Measurements from ENCODE around the gene FCAR. TPM values are rescaled to one million over a fixed set of nuclear protein-coding genes. Genes with fewer than 3 reads are reported as not detected.

The FCAR gene
- total RNA-seq, 1 experiment from 2014 or later = not detected

- intact Hi-C loops (cut with micrococcal nuclease) = no loop called here
- CTCF ChIA-PET = no interaction called here
- H3K27ac ChIP-seq (ENCODE audit: low read depth, low read length) = no peak overlapping the region
- peaks cover 14% of the 10 kb centered on the region; the same call in 1 of the 2 replicates for H3K27me3 ChIP-seq (ENCODE audit: insufficient read depth, low read length)
- no peaks in the 10 kb centered on the region for H4K20me1 ChIP-seq (ENCODE audit: insufficient read depth)
- H3K36me3 ChIP-seq (ENCODE audit: control insufficient read depth in 1 of 2, insufficient read depth in 2 of 2, low read length in 2 of 2) = no peaks in the 10 kb centered on the region
- POLR2A ChIA-PET = no interaction called here
- no peak overlapping the region for H3K4me3 ChIP-seq (replicated peaks in 1 of 2; ENCODE audit: low read depth in 1 of 2, low read length in 2 of 2)
- DNase-seq (ENCODE audit: low read depth, low spot score) (no peak), ATAC-seq (no peak)
- no peaks in the 10 kb centered on the region for H3K4me1 ChIP-seq (ENCODE audit: control insufficient read depth in 1 of 2, insufficient read depth in 2 of 2, low read length in 2 of 2)
- no peak overlapping the region for H3K4me2 ChIP-seq (ENCODE audit: low read length)
- H3K9ac ChIP-seq (ENCODE audit: low read length) = no peak overlapping the region
- H3K9me2 ChIP-seq (ENCODE audit: insufficient read depth) = no peaks in the 10 kb centered on the region
- RAD21 ChIA-PET (ENCODE audit: low non-redundant PET in 1 of 2, low total read pairs in 2 of 2, uncharacterized antibody in 2 of 2, unreplicated experiment in 2 of 2) = no interaction called here
- no peaks in the 10 kb centered on the region for H3K79me2 ChIP-seq (ENCODE audit: insufficient read depth, low read length)
- no peaks in the 10 kb centered on the region for H3K9me3 ChIP-seq (ENCODE audit: control insufficient read depth in 1 of 2, insufficient read depth in 1 of 2, low read depth in 1 of 2, low read length in 2 of 2)
- BruUV-seq (replicated peaks) = no TSS peak
- no peak for TF ChIP-seq ELF1 (IDR thresholded peaks at IDR 0.05; ENCODE audit: borderline replicate concordance, low read depth)
- no peak for TF ChIP-seq SP1 (IDR thresholded peaks at IDR 0.05; ENCODE audit: low read depth)
- no peak for TF ChIP-seq EGR1 (IDR thresholded peaks at IDR 0.05; ENCODE audit: low read depth)
- TF ChIP-seq CBX3 (IDR thresholded peaks at IDR 0.05; ENCODE audit: low read depth) = no peak
- no peak overlapping the region for H2AFZ ChIP-seq (ENCODE audit: low read depth, low read length, poor library complexity, severe bottlenecking)
Observed at GRCh38 chr19:54877471-54877870, 3.4 kb downstream of the FCAR start.

GRCh38 chr19:54881884-54882283 is 7.8 kb downstream of the FCAR start:
- Histone ChIP-seq H3K4me3 (replicated peaks in 1 of 2; ENCODE audit: low read depth in 1 of 2, low read length in 2 of 2) (no peak overlapping the region), H3K9ac (ENCODE audit: low read length) (no peak overlapping the region), H3K9me2 (ENCODE audit: insufficient read depth) (no peaks in the 10 kb centered on the region), H3K4me2 (ENCODE audit: low read length) (no peak overlapping the region), H3K9me3 (ENCODE audit: control insufficient read depth in 1 of 2, insufficient read depth in 1 of 2, low read depth in 1 of 2, low read length in 2 of 2) (no peaks in the 10 kb centered on the region), H3K27me3 (ENCODE audit: insufficient read depth, low read length) (peaks cover 8% of the 10 kb centered on the region; the same call in 1 of the 2 replicates), H3K4me1 (ENCODE audit: control insufficient read depth in 1 of 2, insufficient read depth in 2 of 2, low read length in 2 of 2) (no peaks in the 10 kb centered on the region), H3K27ac (ENCODE audit: low read depth, low read length) (no peak overlapping the region), H2AFZ (ENCODE audit: low read depth, low read length, poor library complexity, severe bottlenecking) (no peak overlapping the region), H4K20me1 (ENCODE audit: insufficient read depth) (no peaks in the 10 kb centered on the region), H3K36me3 (ENCODE audit: control insufficient read depth in 1 of 2, insufficient read depth in 2 of 2, low read length in 2 of 2) (no peaks in the 10 kb centered on the region), H3K79me2 (ENCODE audit: insufficient read depth, low read length) (no peaks in the 10 kb centered on the region)
- CTCF ChIA-PET = interaction anchor here (0.6 to 1.4 kb wide), 11 partner anchors 9 to 750 kb away, joined by 3 to 13 read pairs (median 4); no protein-coding TSS in a partner anchor
- no TSS peak for BruUV-seq (replicated peaks)
- intact Hi-C loops (cut with micrococcal nuclease) = loop anchor here (1.0 kb wide), 1 partner anchor 37 kb away; no protein-coding TSS in a partner anchor
- POLR2A ChIA-PET = no interaction called here
- DNase-seq (ENCODE audit: low read depth, low spot score) (no peak), ATAC-seq (no peak)
- TF ChIP-seq SP1 (IDR thresholded peaks at IDR 0.05; ENCODE audit: low read depth) (no peak), CEBPB (IDR thresholded peaks at IDR 0.05; ENCODE audit: low read depth) (no peak), EZH2 (IDR thresholded peaks at IDR 0.05) (no peak)
- RAD21 ChIA-PET (ENCODE audit: low non-redundant PET in 1 of 2, low total read pairs in 2 of 2, uncharacterized antibody in 2 of 2, unreplicated experiment in 2 of 2) = interaction anchor here in 1 of 2 experiments (1.0 kb wide), 1 partner anchor 38 kb away, joined by 4 read pairs; no protein-coding TSS in a partner anchor
